DMS 273 treated with DMSO at 0.1 percent for 48 hours (cell line): ENCODE results near the gene DCDC2.
"Not testable (repeated sequence)": the region's sequence is repeated elsewhere in the genome, so short reads cannot be mapped to it uniquely, and the experiment has no call there.

Experiments
- DNase-seq: peaks from one replicate; lab custom pipeline; 2025; lab: John Stamatoyannopoulos, UW

Gene DCDC2

DNA sequence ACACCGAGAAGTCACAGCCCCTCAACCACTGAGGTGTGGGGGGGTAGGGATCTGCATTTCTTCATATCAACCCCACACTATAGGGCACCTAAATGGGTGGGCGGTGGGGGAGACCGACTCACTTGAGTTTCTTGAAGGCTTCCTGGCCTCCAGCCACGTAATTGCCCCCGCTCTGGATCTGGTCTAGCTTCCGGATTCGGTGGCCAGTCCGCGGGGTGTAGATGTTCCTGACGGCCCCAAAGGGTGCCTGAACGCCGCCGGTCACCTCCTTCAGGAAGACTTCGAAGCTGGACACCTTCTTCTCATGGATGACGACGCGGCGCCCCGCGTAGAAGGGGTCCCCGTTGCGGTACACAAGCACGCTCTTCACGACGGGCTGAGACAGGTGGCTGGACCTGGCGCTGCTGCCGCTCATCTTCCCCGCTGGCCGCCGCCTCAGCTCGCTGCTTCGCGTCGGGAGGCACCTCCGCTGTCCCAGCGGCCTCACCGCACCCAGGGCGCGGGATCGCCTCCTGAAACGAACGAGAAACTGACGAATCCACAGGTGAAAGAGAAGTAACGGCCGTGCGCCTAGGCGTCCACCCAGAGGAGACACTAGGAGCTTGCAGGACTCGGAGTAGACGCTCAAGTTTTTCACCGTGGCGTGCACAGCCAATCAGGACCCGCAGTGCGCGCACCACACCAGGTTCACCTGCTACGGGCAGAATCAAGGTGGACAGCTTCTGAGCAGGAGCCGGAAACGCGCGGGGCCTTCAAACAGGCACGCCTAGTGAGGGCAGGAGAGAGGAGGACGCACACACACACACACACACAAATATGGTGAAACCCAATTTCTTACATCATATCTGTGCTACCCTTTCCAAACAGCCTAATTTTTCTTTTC, at the start of gene DCDC2:
Gene DCDC2 (minus strand): TSS at position 724 of the 883 bp plus-strand sequence. CDS start 309 bp downstream, at position 415.
- no peak for DNase-seq

DNA sequence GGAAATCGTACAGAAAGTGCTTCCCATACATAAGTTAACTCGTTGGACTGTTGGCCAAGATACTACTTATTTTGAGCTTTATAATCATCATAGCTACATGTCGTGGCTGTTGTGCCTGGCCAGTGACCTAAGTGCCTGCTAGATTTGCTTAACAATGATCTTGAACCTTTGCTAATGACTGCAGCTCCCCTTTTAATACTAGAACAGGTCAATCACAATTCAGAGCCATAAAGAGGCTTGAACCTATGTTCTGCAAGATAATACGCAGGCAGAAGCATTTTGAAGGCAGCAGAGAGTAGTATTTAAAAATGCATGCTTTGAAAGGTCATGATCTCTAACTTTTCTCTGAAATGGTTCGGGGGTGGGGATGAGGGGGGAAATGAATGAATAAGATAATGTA, 47.4 kb upstream of the DCDC2 start:
- DNase-seq, result no peak

DNA sequence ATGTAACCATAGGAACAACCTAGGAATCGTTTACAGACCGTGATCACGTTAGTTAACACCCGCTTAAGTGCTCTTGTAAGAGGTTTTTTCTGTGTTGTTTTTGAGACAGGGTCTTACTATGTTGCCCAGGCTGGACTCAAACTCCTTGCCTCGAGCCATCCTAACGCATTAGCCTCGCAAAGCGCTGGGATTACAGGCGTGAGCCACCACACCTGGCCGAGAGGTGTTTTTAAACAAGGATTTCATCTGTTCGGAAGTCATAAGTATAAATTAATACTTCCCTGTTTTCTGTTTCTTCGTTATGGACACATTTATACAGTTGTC, 45.6 kb upstream of the DCDC2 start:
- DNase-seq, result no peak

DNA sequence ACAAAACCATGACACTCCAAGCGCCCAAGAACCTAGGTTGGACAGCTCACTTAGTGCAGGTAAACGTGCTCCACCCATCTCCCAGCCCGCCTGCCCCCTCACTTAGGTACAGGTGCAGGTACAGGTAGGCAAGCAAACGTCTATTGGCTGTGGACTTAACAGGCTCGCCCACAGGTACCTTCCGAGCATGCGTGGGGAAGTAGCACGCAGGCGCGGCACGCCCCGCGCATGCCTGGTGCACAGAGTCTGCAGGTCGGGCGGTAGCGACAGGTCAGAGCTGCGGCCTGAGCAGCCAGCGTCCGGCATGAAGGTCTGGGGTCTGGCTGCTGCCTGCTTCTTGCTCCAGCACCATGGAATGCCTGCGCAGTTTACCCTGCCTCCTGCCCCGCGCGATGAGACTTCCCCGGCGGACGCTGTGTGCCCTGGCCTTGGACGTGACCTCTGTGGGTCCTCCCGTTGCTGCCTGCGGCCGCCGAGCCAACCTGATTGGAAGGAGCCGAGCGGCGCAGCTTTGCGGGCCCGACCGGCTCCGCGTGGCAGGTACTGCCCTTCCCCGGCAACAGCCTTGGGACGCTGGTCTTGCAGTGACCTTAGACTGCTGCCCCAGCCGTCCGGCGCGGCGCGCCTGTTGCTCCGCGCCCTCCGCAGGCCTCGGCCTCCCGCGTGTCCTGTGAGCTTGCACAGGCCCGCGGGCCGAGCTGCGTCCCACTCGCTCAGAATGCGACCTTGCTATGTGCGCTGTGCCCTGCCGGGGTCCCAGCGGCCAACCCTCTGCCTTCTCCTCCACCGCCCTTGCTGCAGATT, 45.0 kb upstream of the DCDC2 start, which contains the start of gene MRS2:
Gene MRS2 (plus strand): TSS at position 240 of the 804 bp plus-strand sequence. CDS start 111 bp downstream, at position 351.
- DNase-seq, result peak; percentile 44

DNA sequence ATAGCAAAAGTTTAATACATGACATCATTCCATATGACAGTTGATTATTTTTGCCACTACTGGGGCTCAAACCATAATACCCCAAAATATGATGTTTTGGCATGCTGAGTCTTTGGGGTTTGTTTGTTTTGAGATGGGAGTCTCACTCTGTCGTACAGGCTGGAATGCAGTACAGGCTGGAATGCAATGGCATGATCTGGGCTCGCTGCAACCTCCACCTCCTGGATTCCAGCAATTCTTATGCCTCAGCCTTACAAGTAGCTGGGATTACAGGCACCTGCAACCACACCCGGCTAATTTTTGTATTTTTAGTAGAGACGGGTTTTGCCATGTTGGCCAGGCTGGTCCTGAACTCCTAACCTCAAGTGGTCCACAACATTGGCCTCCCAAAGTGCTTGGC, 43.6 kb upstream of the DCDC2 start:
- no peak for DNase-seq

DNA sequence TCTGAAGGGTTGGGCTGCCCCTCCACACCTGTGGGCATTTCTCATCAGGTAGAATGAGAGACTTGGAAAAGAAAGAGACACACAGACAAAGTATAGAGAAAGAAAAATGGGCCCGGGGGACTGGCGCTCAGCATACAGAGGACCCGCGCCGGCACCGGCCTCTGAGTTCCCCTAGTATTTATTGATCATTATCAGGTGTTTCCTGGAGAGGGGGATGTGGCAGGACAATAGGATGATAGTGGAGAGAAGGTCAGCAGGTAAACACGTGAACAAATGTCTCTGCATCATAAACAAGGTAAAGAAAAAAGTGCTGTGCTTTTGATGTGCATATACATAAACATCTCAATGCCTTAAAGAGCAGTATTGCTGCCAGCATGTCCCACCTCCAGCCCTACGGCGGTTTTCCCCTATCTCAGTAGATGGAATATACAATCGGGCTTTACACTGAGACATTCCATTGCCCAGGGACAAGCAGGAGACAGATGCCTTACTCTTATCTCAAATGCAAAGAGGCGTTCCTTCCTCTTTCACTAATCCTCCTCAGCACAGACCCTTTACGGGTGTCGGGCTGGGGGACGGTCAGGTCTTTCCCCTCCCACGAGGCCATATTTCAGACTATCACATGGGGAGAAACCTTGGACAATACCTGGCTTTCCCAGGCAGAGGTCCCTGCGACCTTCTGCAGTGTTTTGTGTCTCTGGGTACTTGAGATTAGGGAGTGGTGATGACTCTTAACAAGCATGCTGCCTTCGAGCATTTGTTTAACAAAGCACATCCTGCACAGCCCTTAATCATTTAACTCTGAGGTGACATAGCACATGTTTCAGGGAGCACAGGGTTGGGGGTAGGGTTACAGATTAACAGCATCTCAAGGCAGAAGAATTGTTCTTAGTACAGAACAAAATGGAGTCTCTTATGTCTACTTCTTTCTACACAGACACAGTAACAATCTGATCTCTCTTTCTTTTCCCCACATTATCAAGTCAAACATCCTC, 42.5 kb upstream of the DCDC2 start:
- DNase-seq, result not testable (repeated sequence)

DNA sequence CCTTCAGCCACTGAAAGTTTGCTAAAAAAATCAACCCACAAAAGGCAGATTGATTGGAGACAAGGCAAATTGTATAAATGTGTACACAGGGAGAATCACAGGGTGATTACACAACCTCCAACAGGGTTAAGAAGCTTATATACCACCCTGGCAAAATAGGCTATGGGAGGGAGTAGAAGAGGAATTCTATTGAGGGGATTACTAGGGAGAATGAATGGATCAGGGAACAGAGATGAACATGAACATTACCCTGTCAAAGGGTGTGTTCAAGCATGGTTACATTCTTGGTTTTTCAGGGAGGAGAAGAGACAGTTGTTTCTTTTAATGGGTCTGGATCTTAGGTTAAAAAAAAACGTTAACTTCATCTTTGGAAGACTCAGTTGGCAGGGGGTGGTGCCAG, 39.8 kb upstream of the DCDC2 start:
- DNase-seq, result no peak

DNA sequence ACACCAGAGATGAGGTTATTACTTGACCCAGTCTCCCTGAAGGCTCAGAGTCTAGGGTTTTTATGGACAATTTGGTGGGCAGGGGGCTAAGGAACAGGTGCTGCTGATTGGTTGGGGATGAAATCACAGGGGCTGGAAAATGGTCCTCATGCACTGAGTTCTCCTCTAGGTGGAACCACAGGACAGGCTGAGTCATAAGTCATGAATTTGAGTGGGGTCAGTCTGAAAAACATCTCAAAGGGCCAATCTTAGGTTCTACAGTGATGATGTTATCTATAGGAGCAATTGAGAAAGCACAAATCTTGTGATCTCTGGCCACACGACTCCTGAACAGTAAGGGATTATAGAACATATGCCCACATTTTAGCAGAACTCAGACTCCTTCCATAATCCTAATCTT, 39.0 kb upstream of the DCDC2 start:
- DNase-seq, result no peak

DNA sequence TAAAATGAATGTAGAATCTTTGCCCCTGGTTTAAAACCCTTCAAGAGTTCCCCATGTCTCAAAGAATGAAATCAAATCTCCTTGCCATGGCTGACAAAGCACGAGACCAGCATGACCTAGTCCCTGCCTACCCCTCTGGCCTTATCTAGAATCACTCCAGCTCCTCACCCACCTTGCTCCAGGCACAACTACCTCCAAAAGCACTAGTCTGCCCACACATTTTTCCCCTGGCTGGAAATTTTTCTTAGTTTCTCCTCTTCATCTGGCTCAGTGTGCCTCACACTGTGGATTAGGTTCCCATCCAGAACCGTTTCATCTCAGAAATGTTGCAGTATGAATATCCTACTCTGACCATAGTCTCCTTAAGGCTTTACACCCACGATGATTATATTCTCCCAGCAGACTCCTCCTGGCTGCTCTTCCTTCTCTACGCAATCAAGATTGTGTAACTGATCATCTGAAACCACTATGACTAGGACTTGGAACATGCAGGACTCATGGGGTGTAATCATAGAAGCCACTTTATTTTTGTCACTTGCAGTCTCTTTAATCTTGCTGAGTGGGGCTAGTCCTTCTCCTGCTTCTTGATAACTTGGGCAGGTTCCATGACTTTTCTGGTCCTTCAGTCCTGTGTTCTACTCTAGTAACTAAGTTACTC, 37.0 kb upstream of the DCDC2 start:
- DNase-seq, result no peak

DNA sequence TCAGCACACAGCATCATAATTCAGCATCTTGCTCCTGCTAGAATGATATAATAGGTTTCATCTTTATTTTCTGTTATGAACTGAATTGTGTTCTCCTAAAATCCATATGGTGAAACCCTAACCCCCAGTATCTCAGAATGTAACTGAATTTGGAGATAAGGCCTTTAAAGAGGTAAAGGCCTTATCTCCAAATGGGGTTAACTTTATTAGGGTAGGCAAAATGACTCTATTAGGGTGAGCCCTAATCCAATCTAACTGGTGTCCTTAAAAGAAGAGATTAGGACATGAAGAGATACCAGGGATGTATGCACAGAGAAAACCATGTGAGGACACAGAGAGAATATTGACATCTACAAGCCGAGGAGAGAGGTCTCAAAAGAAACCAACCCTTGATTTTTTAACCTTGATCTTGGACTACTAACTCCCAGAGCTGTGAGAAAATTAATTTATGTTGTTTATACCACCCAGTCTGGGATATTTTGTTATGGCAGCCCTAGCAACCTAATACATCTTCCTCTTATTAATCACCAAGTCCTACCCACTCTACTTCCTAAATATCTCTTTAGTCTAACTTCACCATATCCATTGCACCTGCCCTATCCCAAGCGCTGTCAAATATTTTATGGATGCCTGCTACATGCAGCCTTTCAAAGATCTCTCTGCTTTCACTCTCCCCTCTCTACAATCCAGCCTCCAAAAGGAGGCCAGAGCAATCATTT, 36.4 kb upstream of the DCDC2 start:
- DNase-seq, result no peak

DNA sequence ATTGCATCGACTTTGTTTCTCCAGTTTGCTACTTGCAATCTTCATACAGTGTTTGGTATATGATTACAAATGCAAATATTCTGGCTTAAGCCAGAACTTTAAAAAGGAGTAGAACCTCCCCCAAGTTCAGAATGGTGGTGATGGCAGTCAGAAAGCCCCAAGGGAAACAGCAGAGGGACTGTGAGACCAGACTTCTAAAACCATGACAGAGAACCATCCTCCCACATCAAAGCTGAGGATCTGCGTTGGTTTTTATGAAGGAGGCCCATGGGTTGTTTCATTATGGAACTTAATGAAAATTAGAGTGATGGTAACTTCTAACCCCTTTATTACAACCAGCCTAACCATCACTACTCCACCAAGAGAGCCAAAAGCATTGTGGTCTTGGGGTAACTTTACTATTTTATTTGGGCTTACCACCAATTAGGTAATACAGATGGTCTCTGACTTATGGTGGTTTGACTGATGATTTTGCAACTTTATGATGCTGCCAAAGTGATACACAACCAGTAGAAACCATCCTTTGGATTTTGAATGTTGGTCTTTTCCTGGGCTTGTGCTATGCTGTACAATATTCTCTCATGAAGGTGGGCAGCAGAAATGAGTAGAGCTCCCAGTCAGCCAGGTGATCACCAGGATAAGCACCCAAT, 34.0 kb upstream of the DCDC2 start:
- no peak for DNase-seq

DNA sequence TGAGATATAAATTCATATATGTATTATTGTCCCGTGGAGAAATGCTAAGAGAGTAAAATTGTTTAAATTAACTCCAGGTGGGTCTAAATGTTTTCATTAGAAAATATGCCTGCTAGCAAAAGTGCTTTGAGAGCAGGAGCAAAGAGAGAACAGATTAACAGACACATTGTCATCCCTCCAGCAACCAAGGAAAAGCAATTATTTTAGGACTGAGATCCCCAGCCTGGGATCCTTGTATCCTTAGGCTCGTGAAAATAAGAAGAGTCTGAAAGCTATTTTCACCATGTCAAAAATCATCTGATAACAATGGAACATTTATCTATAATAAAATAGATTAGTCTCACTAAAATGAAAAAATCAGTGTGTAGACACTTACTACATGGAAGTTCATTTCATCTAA, 33.3 kb upstream of the DCDC2 start:
- DNase-seq, result no peak

DNA sequence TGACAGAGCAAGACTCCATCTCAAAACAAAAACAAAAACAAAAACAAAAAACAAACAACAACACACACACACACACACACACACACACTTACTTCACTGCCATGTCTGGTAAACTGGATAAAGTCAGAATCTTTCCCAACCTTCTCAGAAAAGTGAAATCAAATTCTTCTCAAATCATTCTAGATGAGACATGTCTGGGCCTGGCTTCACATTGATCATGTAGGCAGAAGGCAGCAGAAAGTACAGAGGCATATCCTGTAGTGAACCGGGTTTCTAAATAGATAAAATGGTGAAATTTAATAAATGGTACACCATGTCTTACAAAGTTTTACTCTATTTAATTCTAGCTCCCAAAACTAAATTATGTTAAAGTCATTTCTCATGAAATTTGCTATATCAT, 30.0 kb upstream of the DCDC2 start:
- DNase-seq, result no peak

DNA sequence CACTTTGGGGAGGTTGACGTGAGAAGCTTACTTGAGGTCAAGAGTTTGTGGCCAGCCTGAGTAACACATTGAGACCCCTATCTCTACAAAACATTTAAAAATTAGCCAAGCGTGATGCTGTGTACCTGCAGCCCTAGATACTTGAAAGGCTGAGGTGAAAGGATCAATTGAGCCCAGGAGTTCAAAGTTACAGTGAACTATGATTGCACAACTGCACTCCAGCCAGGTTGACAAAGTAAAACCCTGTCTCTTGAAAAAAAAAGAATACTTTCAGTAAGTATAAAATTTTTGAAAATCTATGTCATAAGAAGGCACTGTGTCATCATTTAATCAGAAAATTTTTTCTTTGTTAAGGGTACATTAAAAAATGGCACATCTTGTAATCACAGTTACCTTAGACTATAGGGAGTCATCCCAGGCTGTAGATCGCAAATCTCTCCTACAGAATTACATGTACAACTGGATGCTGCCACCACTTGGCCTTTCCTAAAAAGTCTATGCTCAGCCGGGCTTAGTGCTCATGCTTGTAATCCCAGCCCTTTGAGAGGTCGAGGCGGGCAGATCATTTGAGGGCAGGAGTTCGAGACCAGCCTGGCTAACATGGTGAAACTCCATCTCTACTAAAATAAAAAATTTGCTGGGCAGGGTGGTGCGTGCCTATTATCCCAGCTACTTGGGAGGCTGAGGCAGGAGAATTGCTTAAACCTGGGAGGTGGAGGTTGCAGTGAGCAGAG, 27.8 kb upstream of the DCDC2 start:
- DNase-seq, result no peak

DNA sequence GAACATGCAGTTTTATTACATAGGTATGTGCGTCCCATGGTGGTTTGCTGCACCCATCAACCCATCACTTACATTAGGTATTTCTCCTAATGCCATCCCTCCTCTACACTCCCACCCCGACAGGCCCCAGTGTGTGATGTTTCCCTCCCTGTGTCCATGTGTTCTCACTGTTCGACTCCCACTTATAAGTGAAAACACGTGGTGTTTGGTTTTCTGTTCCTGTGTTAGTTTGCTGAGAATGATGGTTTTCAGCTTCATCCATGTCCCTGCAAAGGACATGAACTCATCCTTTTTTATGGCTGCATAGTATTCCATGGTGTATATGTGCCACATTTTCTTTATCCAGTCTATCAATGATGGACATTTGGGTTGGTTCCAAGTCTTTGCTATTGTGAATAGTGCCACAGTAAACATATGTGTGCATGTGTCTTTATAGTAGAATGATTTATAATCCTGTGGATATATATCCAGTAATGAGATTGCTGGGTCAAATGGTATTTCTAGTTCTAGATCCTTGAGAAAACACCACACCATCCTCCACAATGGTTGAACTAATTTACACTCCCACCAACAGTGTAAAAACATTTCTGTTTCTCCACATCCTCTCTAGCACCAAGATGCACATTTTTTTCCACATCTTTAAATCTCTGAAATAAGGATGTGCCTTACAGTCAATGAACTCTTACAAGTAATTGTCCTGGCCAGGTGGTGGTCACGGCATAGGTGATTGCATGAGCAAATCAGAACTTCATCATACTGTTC, 26.7 kb upstream of the DCDC2 start:
- not testable (repeated sequence) for DNase-seq

DNA sequence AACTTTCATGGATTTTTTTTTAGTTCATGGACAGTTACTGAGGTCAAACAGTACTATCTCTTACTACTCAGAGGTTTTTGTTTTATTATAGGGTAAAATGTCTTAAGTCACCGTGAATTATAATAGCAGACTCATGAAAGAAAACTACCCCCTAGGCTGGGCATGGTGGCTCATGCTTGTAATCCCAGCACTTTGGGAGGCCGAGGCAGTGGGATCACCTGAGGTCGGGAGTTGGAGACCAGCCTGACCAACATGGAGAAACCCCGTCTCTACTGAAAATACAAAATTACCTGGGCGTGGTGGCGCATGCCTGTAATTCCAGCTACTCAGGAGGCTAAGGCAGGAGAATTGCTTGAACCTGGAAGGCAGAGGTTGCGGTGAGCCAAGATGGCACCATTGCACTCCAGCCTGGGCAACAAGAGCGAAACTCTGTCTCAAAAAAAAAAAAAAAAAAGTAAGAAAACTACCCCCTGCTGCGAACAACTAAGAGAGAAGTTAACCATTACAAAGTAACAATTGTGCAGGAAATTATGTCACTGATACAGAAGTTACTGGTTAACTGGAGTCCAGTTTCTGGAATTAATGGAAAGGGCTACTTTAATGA, 25.1 kb upstream of the DCDC2 start:
- not testable (repeated sequence) for DNase-seq

DNA sequence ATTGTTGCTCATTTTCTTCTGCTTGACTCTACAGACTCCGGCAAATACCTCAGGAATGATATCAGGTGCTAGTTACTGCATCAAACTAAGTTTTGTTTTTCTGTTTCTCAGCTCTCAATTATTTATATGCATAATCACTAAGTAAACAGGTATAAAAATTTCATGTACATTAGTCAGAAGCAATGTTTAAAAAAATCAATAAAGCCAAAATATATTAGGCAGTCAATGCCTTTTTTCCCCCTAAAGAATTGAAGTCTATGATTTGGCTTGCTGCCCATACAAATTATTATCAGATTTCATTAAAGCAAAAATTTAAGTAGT, 24.3 kb upstream of the DCDC2 start:
- no peak for DNase-seq

DNA sequence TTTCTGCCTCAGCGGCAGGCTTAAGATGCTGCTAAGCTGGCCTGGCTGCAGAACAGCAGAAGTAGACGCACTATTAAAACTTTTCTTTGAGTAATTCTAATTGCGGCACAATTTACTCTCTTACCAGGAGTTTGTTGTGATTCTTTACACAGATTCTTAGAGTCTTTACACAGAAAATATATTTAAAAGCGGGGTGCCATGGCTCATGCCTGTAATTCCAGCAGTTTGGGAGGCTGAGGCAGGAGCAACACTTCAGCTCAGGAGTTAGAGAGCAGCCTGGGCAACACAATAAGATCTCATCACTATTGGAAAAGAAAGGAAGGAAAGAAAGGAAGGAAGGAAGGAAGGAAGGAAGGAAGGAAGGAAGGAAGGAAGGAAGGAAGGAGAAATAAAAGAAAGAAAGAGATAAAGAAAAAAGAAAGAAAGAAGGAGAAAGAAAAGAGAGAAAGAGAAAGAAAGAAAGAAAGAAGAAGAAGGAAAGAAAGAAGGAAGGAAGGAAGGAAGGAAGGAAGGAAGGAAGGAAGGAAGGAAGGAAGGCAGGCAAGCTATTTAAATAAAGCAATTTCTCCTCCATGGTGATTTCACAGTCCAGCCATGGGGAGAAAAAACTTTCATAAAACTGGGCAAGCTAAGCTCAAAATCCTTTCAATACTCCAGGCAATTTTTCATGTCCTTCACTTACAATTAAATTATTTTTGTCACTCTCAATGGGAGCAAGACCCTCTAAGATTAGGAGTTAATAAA, 23.8 kb upstream of the DCDC2 start:
- DNase-seq, result no peak
